ENCODE data around the gene XXYLT1.

DNA sequence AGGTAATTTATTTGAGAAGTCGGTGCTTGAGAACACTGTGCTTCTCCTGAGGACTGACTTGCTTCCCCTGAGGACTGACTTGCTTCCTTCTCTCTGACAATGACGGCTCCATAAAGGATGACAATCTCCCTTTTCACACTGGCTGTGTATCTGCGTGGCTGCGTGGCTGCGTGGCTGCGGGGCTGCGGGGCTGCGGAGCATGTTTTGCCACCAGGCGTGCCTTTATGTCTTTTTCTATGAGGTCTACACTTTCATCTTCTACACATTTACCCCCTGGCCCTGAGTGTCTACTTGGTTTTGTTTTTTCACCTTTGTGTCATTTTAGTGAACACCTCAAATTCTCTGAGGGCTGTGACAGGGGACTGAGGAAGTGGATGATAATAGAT lies 89.9 kb downstream of the XXYLT1 start:
- TF ChIP-seq CBFB (CRISPR knock-in tag; IDR thresholded peaks at IDR 0.05; ENCODE audit: low read depth) (no peak), NR2C2 (CRISPR knock-in tag; IDR thresholded peaks at IDR 0.05) (no peak)
- TF ChIP-seq, protein P1, sequence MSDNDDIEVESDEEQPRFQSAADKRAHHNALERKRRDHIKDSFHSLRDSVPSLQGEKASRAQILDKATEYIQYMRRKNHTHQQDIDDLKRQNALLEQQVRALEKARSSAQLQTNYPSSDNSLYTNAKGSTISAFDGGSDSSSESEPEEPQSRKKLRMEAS (CRISPR knock-in tag; IDR thresholded peaks at IDR 0.05), result no peak
- TF ChIP-seq, protein P2, sequence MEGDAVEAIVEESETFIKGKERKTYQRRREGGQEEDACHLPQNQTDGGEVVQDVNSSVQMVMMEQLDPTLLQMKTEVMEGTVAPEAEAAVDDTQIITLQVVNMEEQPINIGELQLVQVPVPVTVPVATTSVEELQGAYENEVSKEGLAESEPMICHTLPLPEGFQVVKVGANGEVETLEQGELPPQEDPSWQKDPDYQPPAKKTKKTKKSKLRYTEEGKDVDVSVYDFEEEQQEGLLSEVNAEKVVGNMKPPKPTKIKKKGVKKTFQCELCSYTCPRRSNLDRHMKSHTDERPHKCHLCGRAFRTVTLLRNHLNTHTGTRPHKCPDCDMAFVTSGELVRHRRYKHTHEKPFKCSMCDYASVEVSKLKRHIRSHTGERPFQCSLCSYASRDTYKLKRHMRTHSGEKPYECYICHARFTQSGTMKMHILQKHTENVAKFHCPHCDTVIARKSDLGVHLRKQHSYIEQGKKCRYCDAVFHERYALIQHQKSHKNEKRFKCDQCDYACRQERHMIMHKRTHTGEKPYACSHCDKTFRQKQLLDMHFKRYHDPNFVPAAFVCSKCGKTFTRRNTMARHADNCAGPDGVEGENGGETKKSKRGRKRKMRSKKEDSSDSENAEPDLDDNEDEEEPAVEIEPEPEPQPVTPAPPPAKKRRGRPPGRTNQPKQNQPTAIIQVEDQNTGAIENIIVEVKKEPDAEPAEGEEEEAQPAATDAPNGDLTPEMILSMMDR (IDR thresholded peaks at IDR 0.05), result no peak
- TF ChIP-seq, protein P3, sequence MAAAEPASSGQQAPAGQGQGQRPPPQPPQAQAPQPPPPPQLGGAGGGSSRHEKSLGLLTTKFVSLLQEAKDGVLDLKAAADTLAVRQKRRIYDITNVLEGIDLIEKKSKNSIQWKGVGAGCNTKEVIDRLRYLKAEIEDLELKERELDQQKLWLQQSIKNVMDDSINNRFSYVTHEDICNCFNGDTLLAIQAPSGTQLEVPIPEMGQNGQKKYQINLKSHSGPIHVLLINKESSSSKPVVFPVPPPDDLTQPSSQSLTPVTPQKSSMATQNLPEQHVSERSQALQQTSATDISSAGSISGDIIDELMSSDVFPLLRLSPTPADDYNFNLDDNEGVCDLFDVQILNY (CRISPR knock-in tag; IDR thresholded peaks at IDR 0.05), result no peak

Data from WTC11 (cell line).